Fibroblast of upper back skin (primary cell): ENCODE results near the gene GEMIN7.
A peak's percentile ranks its signal among the peaks of the same experiment; 100 is the strongest.

Source experiments
- DNase-seq: peaks from one replicate; pipeline ENCODE4 v3.0.0-alpha.2; 2013

GEMIN7 gene

GRCh38 chr19:45063851-45064801, 14.9 kb upstream of the GEMIN7 start:
- DNase-seq: no peak

GRCh38 chr19:45066921-45067661, 12.0 kb upstream of the GEMIN7 start:
- DNase-seq: no peak

DNA sequence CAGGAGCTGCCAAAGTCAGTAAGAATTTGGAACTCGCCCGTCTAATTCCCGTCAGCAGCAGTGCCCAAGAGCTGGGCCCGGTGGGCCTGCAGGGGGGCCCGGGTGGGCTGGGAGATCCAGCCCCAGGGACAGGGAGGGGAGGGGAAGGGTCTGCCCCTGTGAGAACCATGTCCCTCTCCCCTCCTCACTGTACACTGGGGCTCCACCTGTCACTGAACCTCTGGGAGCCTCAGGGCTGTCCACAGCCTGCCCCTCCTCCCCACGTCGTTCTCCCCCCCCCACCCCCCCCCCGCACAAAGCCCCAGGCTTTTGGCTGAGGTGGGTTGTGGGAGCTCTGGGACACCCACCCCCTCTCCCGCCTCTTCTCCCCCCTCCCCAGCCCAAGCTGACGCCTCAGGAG, 11.0 kb upstream of the GEMIN7 start:
- no peak for DNase-seq

DNA sequence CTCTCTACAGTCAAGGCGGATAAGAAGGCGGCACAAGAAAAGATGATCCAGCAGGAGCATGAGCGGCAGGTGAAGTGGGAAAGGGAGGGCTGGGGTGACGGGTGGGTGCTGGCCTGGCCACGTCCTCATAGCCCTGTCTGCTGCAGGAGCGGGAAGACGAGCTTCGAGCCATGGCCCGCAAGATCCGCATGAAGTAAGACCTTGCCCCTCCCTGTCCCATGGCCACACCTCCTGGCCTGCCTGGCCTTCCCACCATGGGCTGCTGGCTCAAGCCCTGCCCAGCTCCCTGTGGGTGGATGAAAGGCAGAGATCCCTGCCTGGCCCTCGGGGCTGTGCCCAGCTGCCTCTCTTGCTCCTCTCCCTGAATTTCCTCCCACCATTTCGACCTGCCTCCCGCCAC, 10.0 kb upstream of the GEMIN7 start:
- DNase-seq: no peak

DNA sequence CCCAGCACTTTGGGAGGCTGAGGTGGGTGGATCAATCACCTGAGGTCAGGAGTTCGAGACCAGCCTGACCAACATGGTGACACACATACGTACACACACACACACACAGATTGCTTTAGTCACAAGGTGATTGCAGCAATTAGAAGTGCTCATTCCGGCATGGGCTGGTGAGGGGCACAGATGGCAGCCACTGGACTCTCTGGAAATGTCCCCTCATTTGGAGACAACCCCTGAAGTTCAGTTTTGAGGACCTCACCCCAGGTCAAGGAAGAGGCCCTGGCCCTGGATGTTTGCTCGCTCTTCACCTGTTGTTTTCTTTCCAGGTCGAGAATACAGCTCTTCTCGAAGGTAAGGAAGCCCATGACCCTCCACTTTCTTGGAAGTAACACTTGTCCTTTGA, 8.8 kb upstream of the GEMIN7 start:
- DNase-seq: no peak

DNA sequence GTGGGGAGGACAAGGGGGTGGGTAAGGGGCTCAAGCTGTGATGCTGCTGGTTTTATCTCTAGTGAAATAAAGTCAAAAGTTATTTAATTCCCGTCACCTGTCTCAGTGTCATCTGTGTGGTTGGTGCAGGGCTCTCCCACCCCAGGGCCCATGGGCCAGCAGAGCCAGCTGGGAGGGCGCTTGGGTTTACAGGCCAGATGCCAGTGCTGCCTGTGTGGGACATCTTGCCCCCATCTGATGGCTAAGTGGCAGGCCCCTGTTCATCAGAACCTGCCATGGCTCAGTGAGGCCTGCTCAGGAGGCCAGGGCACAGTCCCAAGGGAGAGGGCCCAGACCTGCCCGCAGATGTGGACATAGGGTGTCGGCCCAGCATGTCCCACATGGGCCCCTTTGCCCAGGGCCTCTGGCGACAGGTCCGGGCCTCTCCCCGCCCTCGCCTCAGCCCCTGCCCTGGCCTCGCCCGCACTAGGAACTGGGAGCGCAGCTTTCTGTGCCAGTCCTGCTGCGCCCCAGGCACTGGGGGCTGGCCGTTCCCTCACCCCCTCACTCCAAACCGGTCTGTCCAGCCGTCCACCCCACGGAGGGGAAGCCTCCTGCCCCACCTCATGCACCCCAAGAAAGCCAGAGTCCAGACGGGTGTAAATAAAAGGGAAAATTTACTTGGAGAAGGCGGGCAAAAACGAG, 8.1 kb upstream of the GEMIN7 start:
- no peak for DNase-seq

DNA sequence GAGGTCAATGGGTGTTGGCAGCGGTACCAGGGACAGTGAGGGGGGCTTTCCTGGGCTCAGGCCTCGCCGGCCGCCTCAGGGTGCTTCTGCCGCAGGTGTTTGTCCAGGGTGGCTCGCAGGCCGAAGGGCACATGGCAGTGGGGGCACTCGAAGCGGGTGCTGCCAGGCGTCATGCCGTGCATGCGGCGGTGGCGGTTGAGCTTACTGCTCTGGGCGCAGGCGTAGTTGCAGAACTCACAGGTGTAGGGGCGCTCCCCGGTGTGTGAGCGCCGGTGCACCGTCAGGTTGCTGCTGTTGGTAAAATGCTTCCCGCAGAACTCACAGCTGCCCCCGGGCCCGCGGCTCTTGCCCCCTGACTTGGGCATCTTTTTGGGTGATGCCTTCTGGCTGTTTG, 7.5 kb upstream of the GEMIN7 start:
- DNase-seq: no peak

DNA sequence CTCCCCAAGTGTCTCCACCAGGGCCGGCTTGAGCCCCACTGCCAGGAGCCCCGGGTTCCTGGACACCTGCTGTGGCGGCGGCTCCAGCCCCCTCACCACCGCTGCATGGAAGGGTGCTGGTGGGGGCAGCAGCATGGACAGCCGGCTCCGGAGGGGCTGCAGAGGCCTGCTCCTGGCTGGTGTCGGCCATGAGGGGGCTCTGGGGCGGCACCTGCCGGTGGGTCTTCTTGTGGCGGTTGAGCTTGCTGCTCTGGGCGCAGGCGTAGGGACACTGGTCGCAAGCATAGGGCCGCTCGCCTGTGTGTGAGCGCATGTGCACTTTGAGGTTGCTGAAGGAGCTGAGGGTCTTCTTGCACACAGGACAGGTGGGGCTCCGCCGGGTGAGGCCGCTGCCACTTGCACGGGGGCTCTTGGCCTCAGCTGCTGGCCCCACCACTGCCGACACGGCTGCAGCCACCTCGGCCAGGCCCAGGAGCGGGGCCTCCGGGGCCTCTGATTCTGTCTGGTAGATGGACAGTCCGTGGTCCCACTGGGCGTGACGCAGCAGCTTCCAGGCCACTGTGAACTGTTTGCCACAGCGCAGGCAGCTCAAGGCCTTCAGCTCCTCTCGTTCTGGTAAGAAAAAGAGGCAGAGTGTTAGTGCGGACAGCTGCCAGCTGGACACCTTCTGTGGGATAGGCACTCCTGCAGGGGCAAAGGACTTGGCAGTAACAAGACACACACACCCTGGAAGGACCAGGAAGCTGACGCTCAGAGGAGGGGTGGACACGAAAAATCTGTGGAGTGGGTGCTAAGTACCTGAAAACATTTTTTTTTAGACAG, 6.9 kb upstream of the GEMIN7 start:
- DNase-seq: no peak

DNA sequence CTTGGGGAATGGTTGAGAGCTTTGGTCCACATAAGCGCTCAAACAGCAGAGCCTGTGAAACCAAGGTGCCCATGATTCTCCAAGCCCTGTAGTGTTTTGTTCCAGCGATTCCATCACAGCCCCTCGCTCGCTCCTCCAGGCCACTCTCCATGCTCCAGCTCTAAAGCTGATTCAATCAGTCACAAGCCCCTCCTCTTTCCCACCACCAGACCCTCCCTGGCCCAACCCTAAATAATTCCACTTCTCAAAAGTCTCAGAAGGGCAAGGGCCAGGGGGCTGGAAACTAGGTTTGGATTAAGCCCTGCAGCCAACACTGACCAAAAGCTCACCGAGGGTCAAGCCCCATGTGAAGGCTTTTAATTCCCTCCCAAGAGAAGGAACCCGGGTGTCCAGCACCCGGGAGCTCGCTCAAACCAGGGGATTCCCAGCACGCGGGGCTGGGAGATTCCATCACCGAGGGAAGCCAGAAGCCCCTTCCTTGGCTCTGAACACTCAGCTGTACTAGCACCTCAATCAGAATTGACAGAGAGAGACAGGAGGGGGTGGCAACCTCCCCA, 4.2 kb upstream of the GEMIN7 start:
- DNase-seq: no peak

DNA sequence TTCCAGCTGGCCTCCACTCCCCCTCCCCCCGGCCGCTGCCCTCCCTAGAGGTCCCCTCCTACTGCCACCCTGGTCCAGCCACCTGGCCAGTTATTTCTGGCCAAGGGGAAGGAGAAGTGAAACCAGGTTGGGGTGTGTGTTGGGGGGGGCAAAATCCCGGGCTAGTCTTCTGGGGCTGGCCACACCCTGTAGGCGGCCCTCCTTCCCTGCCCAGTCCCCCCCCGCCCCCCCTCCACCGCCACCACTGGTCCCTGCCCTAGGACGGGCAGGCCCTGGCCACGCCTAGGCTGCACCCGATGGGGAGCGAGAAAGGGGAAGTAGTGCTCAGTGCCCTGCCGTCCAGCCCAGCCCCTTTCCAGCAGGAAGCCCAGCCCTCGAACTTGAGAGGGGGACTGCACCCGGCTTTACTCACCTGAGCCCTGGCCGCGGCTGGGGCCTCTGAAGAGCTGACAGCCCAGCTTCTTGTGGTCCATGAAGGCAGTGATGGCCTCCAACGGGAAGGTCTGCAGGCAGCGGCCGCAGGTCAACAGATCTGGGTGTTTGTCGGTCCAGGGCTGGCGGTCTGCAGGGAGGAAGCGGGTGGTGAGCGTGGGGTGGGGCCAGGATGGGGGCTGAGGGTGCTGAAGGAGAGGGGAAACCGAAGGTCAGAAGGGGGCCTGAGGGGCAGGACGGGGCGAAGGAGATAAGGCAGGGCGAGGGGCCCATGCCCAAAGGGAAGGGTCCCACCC, 3.6 kb upstream of the GEMIN7 start:
- DNase-seq: peak; percentile 22

DNA sequence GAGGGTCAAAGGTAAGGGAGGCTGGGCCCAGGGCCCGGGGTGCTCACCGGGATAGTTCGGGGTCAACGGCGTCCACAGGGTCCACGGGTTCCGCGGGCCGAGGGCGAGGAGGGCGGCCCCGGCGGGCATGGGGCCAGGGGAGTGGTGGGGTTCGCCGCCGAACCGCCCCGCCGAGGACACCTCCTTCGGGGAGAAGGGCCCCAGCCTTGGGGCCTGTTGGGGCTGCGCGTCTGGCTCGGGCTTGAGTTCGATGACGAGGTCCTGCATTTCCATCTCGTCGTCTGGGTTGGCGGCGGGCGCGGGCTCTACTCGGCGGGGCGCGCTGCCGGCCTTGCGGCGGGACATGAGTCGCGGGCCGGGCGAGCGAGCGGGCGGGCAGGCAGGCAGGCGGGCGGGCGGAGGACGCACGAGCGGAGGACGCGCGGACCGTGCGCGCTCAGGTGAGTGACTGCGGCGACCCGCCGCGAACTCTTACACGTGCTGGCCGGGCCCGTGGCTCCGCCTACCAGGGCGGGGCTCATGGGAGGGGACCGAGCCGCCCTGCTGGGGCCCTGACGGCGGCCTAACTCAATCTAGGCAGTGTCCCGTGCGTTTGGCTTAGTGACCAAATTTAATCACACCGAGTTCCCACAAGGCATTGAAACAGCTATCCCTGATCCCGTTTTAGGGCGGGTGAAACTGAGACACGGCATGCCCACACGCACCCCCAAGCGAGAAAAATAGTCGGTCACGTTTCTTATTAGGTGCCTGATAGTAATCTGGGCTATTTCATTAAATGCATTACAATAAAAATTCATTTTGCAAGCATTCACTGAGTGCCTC, 2.8 kb upstream of the GEMIN7 start, which contains the start of gene ZNF296:
Gene ZNF296, minus strand, starts transcription at position 450 of the 822 bp plus-strand sequence. Its CDS starts 105 bp downstream, at position 345.
- DNase-seq: peak; percentile 26

- DNase-seq: no peak
These were observed 2.0 kb upstream of the GEMIN7 start for GRCh38 chr19:45076851-45077730.

DNA sequence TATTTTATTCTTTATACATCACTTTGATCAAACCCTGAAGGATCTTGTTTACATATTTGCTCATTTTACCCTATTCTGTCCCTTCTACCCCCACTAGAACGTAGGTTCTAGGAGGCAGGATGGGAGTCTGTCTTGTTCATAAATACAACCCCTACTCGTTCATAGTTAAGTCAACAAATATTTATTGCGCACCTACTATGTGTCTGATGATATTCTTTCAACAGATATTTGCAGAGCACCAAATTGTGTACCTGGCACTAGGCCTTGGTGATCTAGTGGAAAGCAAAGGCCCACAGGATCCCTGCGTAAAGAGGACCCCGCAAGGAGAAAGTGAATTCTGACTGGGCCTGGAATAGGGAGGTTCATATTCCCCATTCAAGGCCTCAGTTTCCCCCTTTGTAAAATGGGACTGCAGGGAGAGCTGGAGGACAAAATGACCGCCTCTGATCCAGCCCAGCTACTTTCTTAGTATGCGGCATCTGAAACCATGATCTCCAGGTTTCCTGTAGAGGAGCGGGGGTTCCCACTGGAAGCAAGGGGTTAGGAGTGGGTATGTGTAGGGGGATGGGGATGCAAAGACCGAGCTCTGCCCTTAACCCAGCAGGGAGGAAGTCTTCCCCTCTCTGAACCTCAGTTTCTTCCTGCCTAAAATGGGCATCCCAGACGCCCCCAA, 534 bp upstream of the GEMIN7 start:
- DNase-seq: no peak

DNA sequence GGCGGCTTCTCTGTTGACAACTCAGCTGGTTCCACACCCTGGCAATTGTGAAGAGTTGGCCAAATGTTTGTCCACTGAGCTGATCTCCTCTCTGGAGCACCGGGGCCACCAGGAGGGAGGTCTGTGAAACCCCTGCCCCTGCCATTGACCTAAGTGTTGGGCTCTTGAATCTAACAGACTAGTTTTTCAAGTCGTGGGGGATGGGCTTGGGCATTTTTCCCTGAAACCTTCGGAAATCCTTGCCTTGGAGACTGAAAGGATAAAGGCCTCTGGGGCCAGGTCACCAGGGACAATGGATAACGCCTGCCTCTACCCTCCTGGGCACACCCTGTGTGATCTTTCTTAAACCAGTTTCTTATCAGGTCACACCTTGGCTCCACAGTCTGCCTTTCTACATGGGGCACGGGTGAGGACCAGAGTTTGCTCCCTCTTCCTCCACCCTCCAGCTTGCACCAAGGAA, 881 bp downstream of the GEMIN7 start:
- DNase-seq: no peak

- no peak for DNase-seq
These were observed 3.1 kb downstream of the GEMIN7 start for GRCh38 chr19:45082170-45082569.

- DNase-seq: no peak
These were observed 7.4 kb downstream of the GEMIN7 start for GRCh38 chr19:45086480-45086879.

GRCh38 chr19:45087531-45087930, 8.5 kb downstream of the GEMIN7 start:
- DNase-seq: no peak

DNA sequence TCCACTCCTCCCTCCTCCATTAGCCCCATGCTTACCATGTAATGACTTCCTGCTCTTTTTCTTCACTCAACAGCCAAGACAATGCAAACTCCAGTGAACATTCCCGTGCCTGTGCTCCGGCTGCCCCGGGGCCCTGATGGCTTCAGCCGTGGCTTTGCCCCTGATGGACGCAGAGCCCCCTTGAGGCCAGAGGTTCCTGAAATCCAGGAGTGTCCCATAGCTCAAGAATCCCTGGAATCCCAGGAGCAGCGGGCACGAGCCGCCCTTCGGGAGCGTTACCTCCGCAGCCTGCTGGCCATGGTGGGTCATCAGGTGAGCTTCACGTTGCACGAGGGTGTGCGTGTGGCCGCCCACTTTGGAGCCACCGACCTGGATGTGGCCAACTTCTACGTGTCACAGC, 11.0 kb downstream of the GEMIN7 start:
- DNase-seq: no peak

DNA sequence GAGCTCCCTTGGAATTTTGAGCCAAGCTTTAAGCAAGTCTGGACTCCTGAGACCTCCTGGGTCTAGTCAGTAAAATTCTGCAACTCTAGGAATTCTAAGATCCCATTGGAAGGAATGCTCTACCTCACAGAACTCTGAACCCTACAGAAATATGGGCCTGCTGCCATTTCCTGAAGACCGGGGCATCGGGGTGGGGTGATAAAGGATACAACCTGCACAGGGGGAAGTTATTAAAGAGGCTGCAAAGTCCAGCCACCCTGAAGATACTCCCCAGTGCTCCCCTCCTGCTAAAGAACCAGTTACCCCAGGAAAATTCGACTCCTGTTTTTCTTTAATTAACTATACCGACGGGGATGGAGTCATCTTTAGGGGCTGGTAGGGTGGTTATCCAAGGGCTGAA, 11.5 kb downstream of the GEMIN7 start:
- no peak for DNase-seq
